Hepatocyte (in vitro differentiated cells): Measurements from ENCODE around the gene RALA. TPM values are rescaled to one million over a fixed set of nuclear protein-coding genes. Genes with fewer than 3 reads are reported as not detected.
A peak's percentile ranks its signal among the peaks of the same experiment; 100 is the strongest.
"Not testable (repeated sequence)": the region's sequence is repeated elsewhere in the genome, so short reads cannot be mapped to it uniquely, and the experiment has no call there.

Experiments used
- DNase-seq: peaks from one replicate; pipeline ENCODE4 v3.0.0-alpha.2; 2016; ENCODE audit warnings: low spot score
- H2AFZ ChIP-seq: fragments of 200-600 bp; sonication (generic); 2 replicates; pipeline ENCODE4 v1.6.0; 2016; ENCODE audit warnings: antibody characterized with exemption, mild to moderate bottlenecking
- H3K27ac ChIP-seq: fragments of 200-600 bp; sonication (generic); 2 replicates; pipeline ENCODE4 v1.5.1; 2016; ENCODE audit warnings: mild to moderate bottlenecking
- H3K27me3 ChIP-seq: fragments of 200-600 bp; sonication (generic); 2 replicates; pipeline ENCODE4 v1.6.1; 2016
- H3K36me3 ChIP-seq: fragments of 200-600 bp; sonication (generic); replicated peaks from 2 replicates; pipeline ENCODE4 v1.5.1; 2016; ENCODE audit warnings: low read depth; ENCODE audit not compliant: insufficient read depth
- H3K4me1 ChIP-seq: fragments of 200-600 bp; sonication (generic); 2 replicates; pipeline ENCODE4 v1.5.1; 2016; ENCODE audit warnings: mild to moderate bottlenecking, moderate library complexity; ENCODE audit not compliant: insufficient read depth
- H3K4me2 ChIP-seq: fragments of 200-600 bp; sonication (generic); 2 replicates; pipeline ENCODE4 v1.6.0; 2016
- H3K4me3 ChIP-seq: fragments of 200-600 bp; sonication (generic); 2 replicates; pipeline ENCODE4 v1.5.1; 2016; ENCODE audit warnings: mild to moderate bottlenecking
- H3K79me2 ChIP-seq: fragments of 200-600 bp; sonication (generic); 2 replicates; pipeline ENCODE4 v1.6.0; 2017; ENCODE audit warnings: mild to moderate bottlenecking
- H3K9me2 ChIP-seq: fragments of 200-600 bp; sonication (generic); replicated peaks from 2 replicates; pipeline ENCODE4 v1.6.0; 2017; ENCODE audit warnings: mild to moderate bottlenecking; ENCODE audit not compliant: insufficient read depth
- H3K9me3 ChIP-seq: fragments of 200-600 bp; sonication (generic); 2 replicates; pipeline ENCODE4 v1.5.1; 2016; ENCODE audit warnings: low read depth, mild to moderate bottlenecking
- H4K20me1 ChIP-seq: fragments of 200-600 bp; sonication (generic); 2 replicates; pipeline ENCODE4 v1.6.0; 2016; ENCODE audit warnings: mild to moderate bottlenecking; ENCODE audit not compliant: insufficient read depth, poor library complexity, severe bottlenecking
- EZH2 ChIP-seq: fragments of 200-600 bp; sonication (generic); IDR thresholded peaks from 2 replicates; pipeline ENCODE4 v1.6.1; 2016; ENCODE audit warnings: antibody characterized with exemption, mild to moderate bottlenecking, borderline replicate concordance
- EZH2phosphoT487 ChIP-seq: fragments of 200-600 bp; sonication (generic); IDR thresholded peaks from one replicate; pipeline ENCODE4 v1.6.1; 2018; ENCODE audit warnings: antibody characterized with exemption, mild to moderate bottlenecking, low read depth, moderate library complexity; ENCODE audit not compliant: unreplicated experiment, severe bottlenecking
- WGBS: methylation state at CpG from one replicate; pipeline ENCODE4 v1.1.6; 2016; ENCODE audit warnings: low lambda C conversion rate; ENCODE audit errors: missing lambda C conversion rate; 5-methylcytosine and 5-hydroxymethylcytosine counted together
- polyA plus RNA-seq: library from polyadenylated mRNA; unstranded; fragments of >200 nt; fragmentation: Nextera tagmentation; extraction: Ambion mirVana; gene quantifications from 2 replicates; pipeline ENCODE4 v1.2.1, GENCODE V29; 2016
- total RNA-seq: library from RNA; depleted of rRNA; stranded (reverse); fragments of >200 nt; gene quantifications from 2 replicates; pipeline ENCODE4 v1.2.3, GENCODE V29; 2014
- TF ChIP-seq, protein P1 (sequence below): fragments of 200-600 bp; sonication (generic); IDR thresholded peaks from 2 replicates; pipeline ENCODE4 v1.5.1; 2016; ENCODE audit warnings: antibody characterized with exemption, mild to moderate bottlenecking; ENCODE audit not compliant: poor library complexity

RALA gene
- total and polyA plus RNA-seq, 2 experiments from 2014 or later, result 25.5 to 42.8 TPM

DNA sequence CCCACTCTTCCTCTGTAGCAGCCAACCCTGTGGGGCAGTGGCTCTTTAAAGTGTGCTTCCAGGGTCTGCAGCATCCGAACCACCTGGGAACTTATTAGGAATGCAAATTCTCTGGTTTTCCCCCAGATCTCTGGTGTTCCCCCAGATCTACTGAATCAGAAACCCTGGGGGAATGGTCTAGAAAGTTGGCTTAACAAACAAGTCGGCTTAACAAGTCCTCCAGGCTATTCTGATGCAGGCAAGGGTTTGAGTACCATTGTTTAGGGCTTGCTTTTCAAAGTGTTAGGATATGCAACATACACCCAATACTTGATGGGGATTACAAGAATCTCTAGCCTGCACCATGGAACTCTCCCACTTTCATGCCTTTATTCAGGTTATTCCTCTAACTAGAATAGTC, 126.3 kb downstream of the RALA start:
- no peak for DNase-seq
- no peak overlapping the region for H3K4me3 ChIP-seq
- no peak overlapping the region for H2AFZ ChIP-seq
- TF ChIP-seq EZH2phosphoT487 (no peak), EZH2 (no peak)
- TF ChIP-seq, protein P1, sequence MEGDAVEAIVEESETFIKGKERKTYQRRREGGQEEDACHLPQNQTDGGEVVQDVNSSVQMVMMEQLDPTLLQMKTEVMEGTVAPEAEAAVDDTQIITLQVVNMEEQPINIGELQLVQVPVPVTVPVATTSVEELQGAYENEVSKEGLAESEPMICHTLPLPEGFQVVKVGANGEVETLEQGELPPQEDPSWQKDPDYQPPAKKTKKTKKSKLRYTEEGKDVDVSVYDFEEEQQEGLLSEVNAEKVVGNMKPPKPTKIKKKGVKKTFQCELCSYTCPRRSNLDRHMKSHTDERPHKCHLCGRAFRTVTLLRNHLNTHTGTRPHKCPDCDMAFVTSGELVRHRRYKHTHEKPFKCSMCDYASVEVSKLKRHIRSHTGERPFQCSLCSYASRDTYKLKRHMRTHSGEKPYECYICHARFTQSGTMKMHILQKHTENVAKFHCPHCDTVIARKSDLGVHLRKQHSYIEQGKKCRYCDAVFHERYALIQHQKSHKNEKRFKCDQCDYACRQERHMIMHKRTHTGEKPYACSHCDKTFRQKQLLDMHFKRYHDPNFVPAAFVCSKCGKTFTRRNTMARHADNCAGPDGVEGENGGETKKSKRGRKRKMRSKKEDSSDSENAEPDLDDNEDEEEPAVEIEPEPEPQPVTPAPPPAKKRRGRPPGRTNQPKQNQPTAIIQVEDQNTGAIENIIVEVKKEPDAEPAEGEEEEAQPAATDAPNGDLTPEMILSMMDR, result no peak
- H3K36me3 ChIP-seq, result no peaks in the 10 kb centered on the region
- no peaks in the 10 kb centered on the region for H3K9me3 ChIP-seq
- H4K20me1 ChIP-seq, result no peaks in the 10 kb centered on the region
- no peak overlapping the region for H3K4me2 ChIP-seq
- H3K4me1 ChIP-seq, result peaks cover 7% of the 10 kb centered on the region
- H3K79me2 ChIP-seq, result no peaks in the 10 kb centered on the region
- H3K27me3 ChIP-seq, result no peaks in the 10 kb centered on the region
- no peak overlapping the region for H3K27ac ChIP-seq
- WGBS, result 81% methylated on average over 2 of the region's 2 CpGs
- no peaks in the 10 kb centered on the region for H3K9me2 ChIP-seq

DNA sequence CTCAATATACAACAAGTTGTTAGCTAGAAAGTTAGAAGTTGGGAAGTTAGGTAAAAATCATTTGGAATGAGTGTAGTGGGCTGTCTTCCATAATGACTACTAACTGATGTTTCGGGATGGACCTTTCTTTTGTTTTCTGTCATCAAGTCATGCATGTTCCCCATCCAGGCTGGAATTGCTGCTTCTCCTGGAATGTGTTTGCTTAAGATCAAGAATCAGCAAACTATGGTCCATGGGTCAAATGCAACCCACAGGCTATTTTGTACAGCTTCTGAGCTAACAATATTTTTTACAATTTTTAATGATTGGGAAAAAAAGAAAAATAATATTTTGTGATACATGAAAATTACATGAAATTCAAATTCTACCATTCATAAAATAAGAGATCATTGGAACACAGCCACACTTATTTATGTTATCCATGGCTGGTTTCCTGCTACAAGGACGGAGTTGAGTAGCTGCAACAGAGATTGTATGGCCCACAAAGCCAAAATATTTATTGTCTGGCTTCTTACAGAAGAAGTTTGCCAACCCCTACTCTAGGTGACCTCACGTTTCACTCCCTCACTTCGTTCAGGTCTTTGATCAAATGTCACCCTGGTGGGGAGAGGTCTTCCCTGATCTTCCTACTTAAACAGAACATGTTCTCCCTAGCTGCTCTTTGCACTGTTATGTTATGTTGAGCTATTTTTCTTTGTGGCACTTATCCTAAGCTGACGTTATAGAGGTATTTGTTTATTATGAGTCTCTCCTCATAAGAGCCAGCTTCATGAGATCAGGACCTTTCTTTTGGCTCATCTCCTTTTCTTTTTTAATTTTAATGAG, 127.1 kb downstream of the RALA start:
- Histone ChIP-seq H3K36me3 (no peaks in the 10 kb centered on the region), H2AFZ (no peak overlapping the region), H3K79me2 (no peaks in the 10 kb centered on the region), H3K4me1 (peaks cover 12% of the 10 kb centered on the region), H3K4me2 (no peak overlapping the region), H3K4me3 (no peak overlapping the region), H3K9me3 (no peaks in the 10 kb centered on the region), H3K27me3 (no peaks in the 10 kb centered on the region), H4K20me1 (no peaks in the 10 kb centered on the region), H3K9me2 (no peaks in the 10 kb centered on the region), H3K27ac (no peak overlapping the region)
- WGBS, result 80% methylated on average over 5 of the region's 5 CpGs
- TF ChIP-seq EZH2 (no peak), EZH2phosphoT487 (no peak)
- TF ChIP-seq, protein P1, result no peak
- DNase-seq, result no peak

DNA sequence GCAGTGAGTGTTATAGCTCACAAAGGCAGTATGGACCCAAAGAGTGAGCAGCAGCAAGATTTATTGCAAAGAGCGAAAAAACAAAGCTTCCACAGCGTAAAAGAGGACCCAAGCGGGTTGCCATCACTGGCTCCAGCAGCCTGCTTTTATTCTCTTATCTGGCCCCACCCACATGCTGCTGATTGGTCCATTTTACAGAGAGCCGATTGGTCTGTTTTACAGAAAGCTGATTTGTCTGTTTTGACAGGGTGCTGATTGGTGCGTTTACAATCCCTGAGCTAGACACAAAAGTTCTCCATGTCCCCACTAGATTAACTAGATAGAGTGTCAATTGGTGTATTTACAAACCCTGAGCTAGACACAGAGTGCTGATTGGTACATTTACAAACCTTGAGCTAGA, 129.9 kb downstream of the RALA start:
- not testable (repeated sequence) for H3K27ac ChIP-seq, H3K36me3 ChIP-seq, DNase-seq, H3K9me2 ChIP-seq, H3K9me3 ChIP-seq, H4K20me1 ChIP-seq, H3K27me3 ChIP-seq, H3K4me3 ChIP-seq, H3K79me2 ChIP-seq, H2AFZ ChIP-seq, H3K4me2 ChIP-seq
- H3K4me1 ChIP-seq, result peaks cover 14% of the 10 kb centered on the region
- over 99% methylated on average over 5 of the region's 5 CpGs for WGBS

DNA sequence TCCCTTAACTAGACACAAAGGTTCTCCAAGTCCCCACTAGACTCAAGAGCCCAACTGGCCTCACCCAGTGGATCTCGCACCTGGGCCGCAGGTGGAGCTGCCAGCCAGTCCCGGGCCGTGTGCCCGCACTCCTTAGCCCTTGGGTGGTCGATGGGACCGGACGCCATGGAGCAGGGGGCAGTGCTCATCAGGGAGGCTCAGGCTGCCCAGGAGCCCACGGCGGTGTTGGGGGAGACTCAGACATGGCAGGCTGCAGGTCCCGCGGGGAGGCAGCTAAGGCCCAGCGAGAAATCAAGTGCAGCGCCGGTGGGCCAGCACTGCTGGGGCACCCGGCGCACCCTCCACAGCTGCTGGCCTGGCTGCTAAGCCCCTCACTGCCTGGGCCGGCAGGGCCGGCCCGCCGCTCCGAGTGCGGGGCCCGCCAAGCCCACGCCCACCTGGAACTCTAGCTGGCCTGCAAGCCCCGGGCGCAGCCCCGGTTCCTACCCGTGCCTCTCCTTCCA, 130.5 kb downstream of the RALA start:
- WGBS, result 99% methylated on average over 20 of the region's 29 CpGs
- Histone ChIP-seq H3K27ac (peak overlapping the region; percentile 45), H3K36me3 (no peaks in the 10 kb centered on the region), H3K9me3 (no peaks in the 10 kb centered on the region), H2AFZ (no peak overlapping the region), H3K27me3 (no peaks in the 10 kb centered on the region), H3K79me2 (no peaks in the 10 kb centered on the region), H3K4me3 (no peak overlapping the region), H3K9me2 (no peaks in the 10 kb centered on the region), H4K20me1 (no peaks in the 10 kb centered on the region), H3K4me2 (peak overlapping the region; percentile 59), H3K4me1 (peaks cover 14% of the 10 kb centered on the region)
- no peak for TF ChIP-seq EZH2phosphoT487
- TF ChIP-seq, protein P1, result no peak
- no peak for TF ChIP-seq EZH2
- no peak for DNase-seq
